H1 (cell line): ENCODE results near the gene ARSI. TPM values are rescaled to one million over a fixed set of nuclear protein-coding genes. Genes with fewer than 3 reads are reported as not detected.

Source experiments
- CEBPB ChIP-seq: IDR thresholded peaks from 2 replicates; pipeline ENCODE4 v1.6.1; 2012; ENCODE audit warnings: low read depth, low read length
- CHD1 ChIP-seq: IDR thresholded peaks from 2 replicates; pipeline ENCODE4 v1.6.1; 2012; ENCODE audit warnings: low read depth, low read length, improper control_type of control experiment
- CHD2 ChIP-seq: IDR thresholded peaks from 2 replicates; pipeline ENCODE4 v1.6.1; 2012; ENCODE audit warnings: low read length, improper control_type of control experiment
- EZH2 ChIP-seq: fragments of 200-600 bp; sonication (generic); IDR thresholded peaks from 2 replicates; pipeline ENCODE4 v1.7.1; 2012; ENCODE audit warnings: low read depth, mild to moderate bottlenecking, moderate library complexity, low read length, inconsistent platforms; ENCODE audit not compliant: severe bottlenecking
- SP2 ChIP-seq: IDR thresholded peaks from 2 replicates; pipeline ENCODE4 v1.6.1; 2012; ENCODE audit warnings: mild to moderate bottlenecking, low read length, inconsistent platforms
- USF2 ChIP-seq: IDR thresholded peaks from 2 replicates; pipeline ENCODE4 v1.6.1; 2011; ENCODE audit warnings: low read length, improper control_type of control experiment
- ZNF274 ChIP-seq: IDR thresholded peaks from 2 replicates; pipeline ENCODE4 v1.7.0; 2012; ENCODE audit warnings: low read length, borderline replicate concordance; ENCODE audit errors: extremely low read depth
- polyA plus RNA-seq, 7 experiments: library from polyadenylated mRNA; depleted of rRNA in 3 of 7; stranded (reverse) in 5 of 7; unstranded in 2 of 7; fragments of >200 nt in 5 of 7; fragments of 200-250 nt in 2 of 7; gene quantifications; 1 replicate in 5 of 7; 2 replicates in 1 of 7; 4 replicates in 1 of 7; pipeline versions ENCODE4 v1.2.1 to v1.2.3, GENCODE V29; 2011 to 2013; ENCODE audit warnings: missing spikeins in 2 of 7, mixed read lengths in 2 of 7
- total RNA-seq: library from RNA; stranded (reverse); fragmentation: NEBNext Ultra II Directional; extraction: Animal tissue kit (Norgen Biotek cat#: 25700); gene quantifications from 2 replicates; pipeline ENCODE4 v1.2.1, GENCODE V29; 2021
- TF ChIP-seq, protein P1 (sequence below): IDR thresholded peaks from 2 replicates; pipeline ENCODE4 v1.6.1; 2012; ENCODE audit warnings: inconsistent platforms

ARSI gene
- total and polyA plus RNA-seq, 2 of the 8 experiments (the other 6 are each of a cell fraction or from before 2014, with no cell fraction given) = 4.5 to 6.7 TPM

- TF ChIP-seq, protein P1, sequence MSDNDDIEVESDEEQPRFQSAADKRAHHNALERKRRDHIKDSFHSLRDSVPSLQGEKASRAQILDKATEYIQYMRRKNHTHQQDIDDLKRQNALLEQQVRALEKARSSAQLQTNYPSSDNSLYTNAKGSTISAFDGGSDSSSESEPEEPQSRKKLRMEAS = peak; percentile 39; the same call in 1 of the 2 replicates
- TF ChIP-seq CEBPB (peak; percentile 17; the same call in 1 of the 2 replicates), USF2 (peak; percentile 64), SP2 (no peak), EZH2 (no peak), CHD2 (peak; percentile 40; the same call in 1 of the 2 replicates), ZNF274 (no peak), CHD1 (no peak)
- TF ChIP-seq, all 59 proteins: peak for 9
These were observed 48.0 kb upstream of the ARSI start (continued) for GRCh38 chr5:150350524-150351344.
